ENCODE data around the gene TMEM191B.
"Not testable (repeated sequence)": the region's sequence is repeated elsewhere in the genome, so short reads cannot be mapped to it uniquely, and the experiment has no call there.

Gene TMEM191B

DNA sequence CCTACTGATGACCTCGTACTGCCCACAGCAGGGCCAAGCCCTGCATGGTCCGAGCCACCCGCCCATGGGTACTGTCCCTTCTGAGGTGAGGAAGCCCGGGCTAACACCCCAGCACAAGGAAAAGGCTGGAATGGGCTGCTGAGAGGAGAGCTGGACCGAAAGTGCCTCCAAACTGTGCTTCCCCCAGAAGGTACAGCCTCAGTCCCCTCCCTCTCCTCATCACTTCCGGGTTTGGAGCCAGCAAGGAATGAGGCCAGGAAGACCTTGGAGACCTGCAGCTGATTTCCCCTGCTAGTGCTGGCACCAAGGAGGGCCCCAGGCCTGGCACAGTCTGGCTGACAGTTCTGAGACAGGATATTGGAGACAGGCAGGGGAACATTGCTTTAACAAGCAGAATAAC is 31.3 kb downstream of the TMEM191B start:
- DNase-seq, result not testable (repeated sequence)

DNA sequence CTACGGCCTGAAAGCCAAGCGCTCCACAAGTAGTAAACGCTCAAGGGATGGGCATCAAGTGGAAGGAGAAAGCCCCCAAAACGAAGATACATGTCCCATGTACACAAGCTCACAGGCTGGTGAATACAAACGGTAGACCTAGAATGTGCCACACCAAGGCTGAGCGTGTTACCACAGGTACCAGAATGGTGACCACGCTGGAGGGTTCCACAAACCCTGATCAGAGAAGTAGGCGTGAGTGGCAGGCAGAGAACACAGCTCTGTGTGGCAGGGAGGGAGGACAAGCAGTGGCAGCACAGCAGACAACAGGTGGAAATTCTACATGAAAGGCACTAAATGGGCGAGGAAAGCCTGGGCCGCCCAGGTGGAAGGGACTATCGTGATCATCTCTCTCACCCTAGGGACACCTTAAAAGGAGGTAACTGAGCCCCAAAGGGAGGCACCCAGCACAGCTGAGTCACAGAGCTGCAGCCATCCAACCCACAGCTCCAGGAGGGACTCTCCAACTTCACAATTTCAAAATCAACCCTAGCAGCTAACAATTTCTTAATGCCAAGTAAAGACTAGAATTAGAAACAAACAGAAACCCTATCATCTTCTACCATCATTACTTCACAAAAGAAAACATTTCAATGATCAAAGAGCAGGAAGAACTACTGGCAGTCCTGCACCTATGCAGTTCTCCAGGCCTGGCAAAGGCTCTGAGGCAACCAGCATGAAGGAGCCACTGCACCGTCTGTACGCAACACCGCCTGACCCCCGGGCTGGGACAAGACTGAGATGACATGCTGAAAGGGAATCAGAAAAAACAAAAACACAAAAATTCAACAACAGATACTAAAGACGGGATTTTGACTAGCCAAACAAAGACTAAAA is 32.7 kb downstream of the TMEM191B start:
- DNase-seq, result not testable (repeated sequence)

DNA sequence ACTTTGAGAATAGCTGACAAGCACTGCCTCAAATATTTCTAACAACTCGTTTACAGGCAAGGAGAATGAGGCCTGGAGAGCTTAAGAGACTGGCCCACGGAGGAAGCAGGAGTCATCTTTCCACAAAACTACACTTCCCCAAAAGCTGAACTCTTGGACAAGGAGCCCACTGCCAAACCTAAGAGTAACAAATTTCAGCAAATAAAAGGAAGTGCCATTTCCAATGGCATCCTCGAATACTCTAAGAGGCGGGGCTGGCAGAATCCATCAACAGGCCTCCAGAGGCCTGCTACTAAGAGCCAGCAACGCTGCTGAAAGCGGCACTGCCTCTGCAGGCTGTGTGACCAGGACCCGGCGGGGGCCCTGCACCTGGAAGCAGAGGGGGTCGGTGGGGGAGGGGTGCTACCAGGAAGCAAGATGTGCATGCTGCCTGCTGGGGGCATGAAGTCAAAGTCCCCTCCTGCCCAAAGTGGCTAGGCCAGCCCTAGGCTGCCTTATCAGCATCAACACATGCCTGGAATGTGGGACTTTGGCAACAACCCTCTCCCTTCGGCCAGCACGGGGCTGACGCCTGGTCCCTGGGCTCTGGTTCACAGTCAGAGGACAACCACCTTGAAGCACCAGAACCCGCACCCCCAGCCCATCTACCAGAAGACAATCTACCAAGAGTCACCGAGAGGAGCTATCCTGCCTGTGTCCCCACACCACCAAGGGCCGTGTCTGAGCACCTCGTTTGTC is 43.1 kb downstream of the TMEM191B start:
- not testable (repeated sequence) for DNase-seq

DNA sequence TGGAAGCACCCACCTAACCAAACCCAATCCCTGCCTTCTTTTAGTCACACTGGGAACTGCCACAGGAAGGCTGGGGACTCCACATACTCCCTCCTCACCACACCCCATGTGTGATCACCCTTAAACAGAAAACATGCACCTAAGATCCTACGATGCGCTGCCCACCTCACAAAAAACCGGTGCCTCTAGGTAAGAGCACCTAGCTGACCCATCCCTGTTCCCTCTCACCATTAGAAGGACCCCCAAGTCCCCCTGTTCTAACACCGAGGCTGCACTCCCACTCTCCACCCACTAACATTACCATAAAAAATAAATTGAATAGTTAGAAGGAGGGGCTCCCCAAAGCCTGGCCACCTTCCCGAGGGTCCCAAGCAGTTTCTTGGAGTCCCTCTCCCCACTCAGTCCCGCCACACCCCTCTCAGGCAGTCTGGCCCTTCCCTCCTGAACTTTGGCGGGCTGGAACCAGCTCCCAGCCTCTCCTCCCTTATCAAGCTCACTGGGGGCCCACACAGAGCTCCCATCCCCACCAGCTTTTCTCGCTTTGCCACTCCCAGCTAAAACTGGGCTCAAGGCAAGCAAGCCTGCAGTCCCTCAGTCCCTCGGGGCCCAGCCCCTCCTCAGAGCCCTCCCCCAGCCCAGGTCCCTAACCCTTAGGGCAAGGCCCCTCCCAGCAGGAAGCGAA is 46.0 kb downstream of the TMEM191B start:
- not testable (repeated sequence) for DNase-seq

DNA sequence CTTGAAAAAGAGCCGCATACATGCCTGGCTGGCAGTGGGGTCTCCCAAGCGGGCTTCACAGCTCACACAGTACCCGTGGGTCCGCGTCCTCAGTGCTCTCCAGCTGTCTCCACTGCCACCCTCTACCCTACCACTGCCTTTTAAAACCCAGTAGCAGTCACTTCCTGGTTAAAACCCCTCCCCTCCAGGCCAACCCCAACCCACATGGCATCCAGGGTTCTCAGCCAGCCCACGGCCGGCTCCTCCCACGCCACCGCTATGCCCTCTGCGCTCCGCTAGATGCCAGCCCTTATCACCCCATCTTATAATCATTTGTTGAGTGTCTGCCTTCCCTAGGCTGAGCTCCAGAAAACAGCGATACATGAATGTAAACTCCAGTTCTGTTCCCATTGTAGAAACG is 47.0 kb downstream of the TMEM191B start:
- DNase-seq, result not testable (repeated sequence)

DNA sequence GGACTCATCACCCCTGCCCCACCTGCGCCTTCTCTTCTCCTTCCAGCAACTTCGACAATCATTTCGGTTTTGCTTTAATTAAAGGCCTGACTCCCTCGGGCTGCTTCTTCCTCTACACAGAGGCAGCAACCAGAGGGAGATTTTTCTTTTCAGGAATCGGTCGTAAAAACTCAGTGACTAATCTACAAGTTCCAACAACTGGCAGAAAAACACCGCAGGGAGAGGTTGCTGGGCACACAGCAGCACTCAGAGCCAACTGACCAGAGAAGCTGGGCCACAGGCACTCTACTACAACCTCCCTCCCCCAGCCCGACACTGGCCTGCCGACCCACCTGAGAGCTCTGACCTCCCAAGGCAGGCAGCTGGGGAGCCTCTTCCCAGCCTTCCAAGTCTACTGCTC is 48.1 kb downstream of the TMEM191B start:
- not testable (repeated sequence) for DNase-seq

DNA sequence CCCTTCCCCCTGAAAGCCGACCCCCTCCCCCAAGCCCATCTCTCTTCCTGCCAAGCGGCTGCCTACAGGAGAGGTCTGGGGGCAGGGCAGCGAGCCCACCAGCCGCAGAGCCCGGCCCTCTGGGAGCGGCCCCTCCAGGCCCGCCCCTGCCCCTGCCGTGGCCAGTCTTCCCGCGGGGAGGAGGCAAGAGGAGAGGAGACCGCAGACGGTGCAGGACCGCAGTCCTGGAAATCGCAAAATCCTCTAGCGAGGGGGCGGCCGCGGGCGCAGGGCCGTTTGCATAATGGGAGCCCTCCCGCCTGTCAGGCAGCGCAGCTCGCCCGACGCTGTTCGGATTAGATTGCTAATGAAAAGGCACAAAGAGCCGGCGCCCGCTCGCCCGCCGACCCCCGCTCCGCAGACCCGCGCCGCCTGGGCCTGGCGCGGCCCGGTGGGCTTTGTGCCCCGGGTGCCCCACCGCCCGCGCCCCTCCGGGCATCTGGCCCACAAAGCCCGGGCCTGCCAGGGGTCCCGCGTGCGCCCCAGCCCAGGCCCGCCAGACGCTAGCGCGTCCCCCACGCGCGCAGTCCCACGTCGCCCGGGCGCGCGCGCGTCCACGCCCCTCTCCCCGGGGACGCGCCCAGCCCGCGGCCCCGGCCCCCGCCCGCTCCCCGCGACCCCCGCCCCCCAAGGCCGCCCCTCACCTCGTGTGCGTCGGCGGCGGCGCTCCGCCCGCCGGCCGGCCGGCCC is 49.7 kb downstream of the TMEM191B start:
- not testable (repeated sequence) for DNase-seq

DNA sequence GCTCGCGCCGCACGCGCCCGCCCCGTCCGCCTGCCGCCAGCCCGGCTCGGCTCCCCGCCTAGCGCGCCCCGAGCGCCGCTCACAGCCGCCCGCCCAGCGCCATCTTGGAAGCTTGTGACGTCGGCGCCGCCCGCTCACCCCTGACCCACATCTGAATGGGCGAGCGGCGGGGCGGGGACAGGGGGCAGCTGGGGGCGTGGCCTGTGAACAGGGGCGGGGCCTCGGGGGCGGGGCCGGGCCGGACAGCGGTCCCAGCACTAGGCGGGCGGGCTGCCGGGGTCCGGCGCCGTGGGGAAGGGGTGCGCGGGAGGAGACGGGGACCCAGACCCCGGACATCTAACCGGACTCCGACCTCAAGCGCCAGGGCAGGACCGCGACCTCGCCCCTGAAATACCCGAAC is 50.2 kb downstream of the TMEM191B start:
- not testable (repeated sequence) for DNase-seq
